ENCODE measurements around the gene DDRGK1.

Gene DDRGK1

DNA sequence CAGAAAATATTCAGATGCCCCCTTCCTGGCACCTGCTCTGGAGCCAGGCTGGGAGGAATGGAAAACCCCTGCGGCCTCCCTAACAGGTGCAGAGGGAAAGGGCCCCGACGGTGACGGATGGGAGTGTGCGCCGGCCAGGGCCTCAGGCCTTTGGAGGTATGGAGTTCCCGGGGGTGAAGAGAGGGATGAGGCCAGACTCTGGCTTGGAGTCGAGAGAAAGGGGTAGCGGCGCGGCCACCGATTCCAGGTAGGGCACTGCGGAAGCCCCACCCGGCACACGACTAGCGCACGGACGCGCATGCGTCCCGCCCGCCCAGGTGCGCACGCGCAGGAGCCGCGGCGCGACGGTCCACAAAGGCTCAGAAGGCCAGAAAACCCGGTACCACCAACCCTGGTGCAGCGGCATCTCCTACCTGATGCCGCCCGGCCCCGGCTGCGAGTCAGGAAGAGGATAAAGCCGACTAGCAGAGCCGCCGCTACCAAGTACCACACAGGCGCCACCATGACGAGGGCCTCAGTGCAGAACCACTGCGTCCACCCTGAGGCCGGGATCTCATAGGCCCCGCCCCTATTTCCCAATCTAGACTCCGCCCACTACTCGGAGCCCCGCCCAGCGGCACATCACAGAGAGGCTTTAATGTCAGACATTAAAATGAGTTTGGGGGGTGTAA is at the start of gene DDRGK1:
Gene DDRGK1 (minus strand): TSS at position 559 of the 671 bp plus-strand sequence. CDS start 55 bp downstream, at position 504.
- peak in 13 of 14 donors; percentile 37 to 95 (median 86) for DNase-seq

DNA sequence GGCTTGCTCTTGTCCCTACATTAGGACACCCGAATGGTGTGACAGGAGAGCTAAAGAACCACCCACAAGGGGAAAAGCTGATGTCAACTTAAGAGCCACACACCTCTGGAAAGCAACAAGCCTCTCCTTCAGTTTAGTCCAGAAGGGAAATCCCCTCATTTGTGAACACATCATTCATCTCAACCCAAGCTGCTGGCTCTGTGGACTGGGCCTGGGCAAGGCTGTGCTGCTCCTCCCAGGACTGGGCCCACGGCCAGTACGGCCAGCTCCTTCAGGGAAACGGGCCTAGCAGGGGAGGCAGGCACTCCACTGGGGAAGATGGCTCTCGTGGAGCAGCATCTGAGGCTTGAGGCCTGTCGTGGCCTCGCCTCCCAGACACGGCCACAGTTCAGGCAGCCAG is 47.3 kb upstream of the DDRGK1 start:
- DNase-seq = peak in 8 of 14 donors; percentile 5 to 65 (median 27)

DNA sequence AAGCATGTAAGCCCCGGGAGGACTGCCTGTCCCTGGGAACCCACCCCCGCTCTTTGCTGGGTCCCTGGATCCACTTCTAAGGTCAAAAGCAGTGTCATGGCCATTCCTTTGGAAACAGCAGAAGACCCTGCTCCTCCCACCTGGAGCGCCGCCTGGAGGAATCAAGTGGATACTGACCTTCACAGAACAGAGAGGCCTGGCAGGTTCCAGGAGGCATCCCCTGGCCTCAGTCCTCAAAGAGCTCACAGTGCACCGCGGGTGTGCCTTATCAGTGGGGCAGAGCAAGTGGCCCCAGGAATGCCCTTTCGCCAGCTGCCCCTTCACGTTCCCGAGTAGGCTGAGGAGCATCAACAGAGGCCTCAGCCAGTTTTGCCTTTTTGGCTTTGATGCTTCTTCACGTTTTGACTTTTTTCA is 45.6 kb upstream of the DDRGK1 start:
- no peak for DNase-seq

DNA sequence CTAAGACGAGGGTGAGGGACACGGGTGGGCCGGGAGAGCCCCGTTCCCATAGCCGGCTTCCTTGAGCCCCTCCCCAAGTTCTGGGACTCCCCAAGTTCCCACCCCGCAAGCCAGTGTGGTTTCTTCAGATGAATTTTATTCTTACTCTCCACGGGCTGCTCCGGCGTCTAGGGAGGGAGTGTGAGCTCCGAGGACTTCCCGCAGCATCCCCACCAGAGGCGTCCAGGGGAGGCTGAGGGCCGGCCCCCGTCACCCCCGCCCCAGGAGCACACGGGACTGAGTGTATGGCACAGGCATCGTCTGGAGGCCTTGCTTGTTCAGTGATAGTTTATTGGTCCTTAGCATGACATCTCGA is 44.5 kb upstream of the DDRGK1 start:
- no peak for DNase-seq

- no peak for DNase-seq
These were observed 43.9 kb upstream of the DDRGK1 start for GRCh38 chr20:3248167-3248992.

- no peak for DNase-seq
These were observed 43.2 kb upstream of the DDRGK1 start for GRCh38 chr20:3247638-3248037.

DNA sequence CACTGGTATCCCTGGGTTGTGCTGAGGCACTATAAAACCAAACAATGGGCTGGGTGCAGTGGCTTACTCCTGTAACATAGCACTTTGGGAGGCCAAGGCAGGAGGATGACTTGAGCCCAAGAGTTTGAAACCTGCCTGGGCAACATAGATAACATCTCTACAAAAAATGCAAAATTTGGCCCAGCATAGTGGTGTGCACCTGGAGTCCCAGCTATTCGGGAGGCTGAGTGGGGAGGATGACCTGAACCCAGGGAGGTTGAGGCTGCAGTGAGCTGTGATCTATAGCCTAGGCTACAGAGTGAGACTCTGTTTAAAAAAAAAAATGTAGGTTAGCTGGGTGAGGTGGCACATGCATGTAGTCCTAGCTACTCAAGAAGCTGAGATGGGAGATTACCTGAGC is 42.2 kb upstream of the DDRGK1 start:
- no peak for DNase-seq

DNA sequence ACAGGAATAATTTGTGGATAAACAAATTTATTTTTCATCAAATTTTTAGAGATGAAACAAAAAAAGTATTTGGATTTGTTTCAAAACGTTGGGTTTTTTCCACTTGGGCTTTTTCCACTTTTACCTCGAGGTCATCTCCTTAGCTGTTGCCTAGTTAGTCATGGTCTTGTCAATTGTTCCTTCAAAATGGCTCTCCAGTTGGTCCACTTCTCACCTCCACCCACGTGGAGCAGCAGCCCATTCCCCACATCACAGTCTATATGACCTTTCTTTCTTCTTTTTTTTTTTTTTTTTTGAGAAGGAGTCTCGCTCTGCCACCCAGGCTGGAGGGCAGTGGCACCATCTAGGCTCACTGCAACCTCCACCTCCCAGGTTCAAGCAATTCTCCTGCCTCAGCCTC is 41.2 kb upstream of the DDRGK1 start:
- no peak for DNase-seq

DNA sequence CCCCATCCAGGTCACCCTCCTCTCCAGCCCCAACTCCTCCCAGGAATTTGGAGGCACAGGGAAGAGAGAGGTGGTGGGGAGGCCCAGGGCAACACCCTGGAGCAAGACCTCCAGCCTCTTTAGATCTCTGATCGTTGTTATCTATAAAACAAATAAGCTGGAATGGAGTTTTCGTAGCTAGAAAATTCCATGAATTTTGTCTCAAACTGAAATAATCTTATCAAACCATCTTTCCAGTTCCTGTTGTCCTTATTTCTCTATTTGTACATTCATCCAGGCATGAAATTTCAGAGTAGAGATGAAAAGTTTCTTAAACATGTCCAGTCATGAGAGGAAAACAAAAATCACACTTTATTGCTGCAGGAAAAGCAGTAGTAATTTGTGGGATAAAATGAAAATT is 40.7 kb upstream of the DDRGK1 start:
- DNase-seq = no peak

DNA sequence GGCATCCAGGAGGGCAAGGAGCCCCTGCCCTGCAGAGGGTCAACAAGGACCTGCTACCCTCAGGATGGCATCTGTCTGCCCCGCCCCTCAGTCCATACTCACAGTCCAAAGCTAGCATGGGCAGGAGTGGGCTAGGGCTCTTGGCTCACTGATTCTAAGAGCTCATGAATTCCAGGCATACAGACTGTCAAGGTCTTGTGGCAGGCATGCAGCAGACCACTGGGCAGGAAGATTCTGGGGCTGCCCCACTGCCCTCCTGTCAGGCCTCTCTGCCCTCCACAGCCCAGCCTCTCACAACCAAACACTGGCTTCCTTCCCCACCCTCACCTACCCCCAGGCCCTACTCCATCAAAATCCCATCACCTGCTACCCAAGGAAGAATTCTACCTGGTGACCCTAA is 40.1 kb upstream of the DDRGK1 start:
- no peak for DNase-seq

GRCh38 chr20:3243718-3244358 is 39.4 kb upstream of the DDRGK1 start:
- DNase-seq = no peak

GRCh38 chr20:3242172-3242692 is 37.8 kb upstream of the DDRGK1 start:
- no peak for DNase-seq

DNA sequence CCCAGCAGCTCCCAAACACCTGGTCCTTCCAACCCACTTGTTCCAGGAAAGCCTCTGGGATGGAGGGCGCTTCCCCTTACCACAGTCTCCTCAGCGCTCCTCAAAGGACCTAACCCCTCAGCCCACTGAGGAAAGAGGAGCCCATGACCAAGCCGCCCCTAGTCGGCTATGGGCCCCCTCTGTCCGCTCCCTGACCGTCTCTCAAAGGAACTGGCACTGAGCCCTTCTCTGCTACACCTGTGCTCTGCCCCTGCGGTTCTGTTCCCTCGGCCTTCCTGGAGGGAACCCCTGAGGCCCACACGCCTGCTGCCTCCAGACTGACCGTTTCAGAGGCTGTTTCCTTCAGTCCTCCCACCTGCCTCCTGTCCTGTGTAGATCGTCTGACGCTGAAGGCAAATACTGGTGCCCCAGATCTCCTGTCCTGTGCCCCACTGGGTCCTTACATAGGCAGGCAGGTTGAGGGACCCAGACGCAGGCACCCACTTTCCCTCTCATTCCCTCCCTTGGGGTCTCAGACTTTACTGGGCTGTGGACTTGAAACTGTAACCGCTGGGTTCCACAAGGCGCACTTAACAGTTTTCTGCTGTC is 36.4 kb upstream of the DDRGK1 start:
- no peak for DNase-seq

GRCh38 chr20:3239867-3240775 is 35.6 kb upstream of the DDRGK1 start:
- DNase-seq = no peak

- no peak for DNase-seq
These were observed 34.8 kb upstream of the DDRGK1 start, which contains the start of gene SLC4A11 for GRCh38 chr20:3239026-3239866. Gene SLC4A11 (minus strand): TSS chr20:3239190. CDS start chr20:3239137, 53 bp downstream.

GRCh38 chr20:3238616-3239025 is 34.1 kb upstream of the DDRGK1 start:
- DNase-seq = no peak

- no peak for DNase-seq
These were observed 33.6 kb upstream of the DDRGK1 start for GRCh38 chr20:3237958-3238615.

- DNase-seq = no peak
These were observed 32.8 kb upstream of the DDRGK1 start for GRCh38 chr20:3237011-3237957.
